A549 (cell line): ENCODE results near the gene SCGB3A2. TPM values are rescaled to one million over a fixed set of nuclear protein-coding genes. Genes with fewer than 3 reads are reported as not detected.

Experiments
- ATAC-seq, 2 experiments: fragments of 200-7000 bp in 1 of 2; fragments of >200 bp in 1 of 2; cut with Nextera tagmentation in 1 of 2; cut with Tn5 transposase in 1 of 2; 3 replicates each; pipeline versions ENCODE4 v1.8.0 to v1.9.1; 2018 to 2020; ENCODE audit warnings: mild to moderate bottlenecking in 1 of 2, moderate library complexity in 1 of 2
- CTCF ChIA-PET: fragments of 300-600 bp; sonication (Branson Sonifier 250); formaldehyde crosslinking; extraction: SDS; loops from one replicate; lab custom pipeline; 2021; ENCODE audit warnings: antibody characterized with exemption, inconsistent platforms; lab: Yijun Ruan, JAX
- POLR2A ChIA-PET: fragments of 350-600 bp; formaldehyde crosslinking; extraction: SDS; loops from one replicate; lab custom pipeline; 2021; ENCODE audit warnings: antibody characterized with exemption, inconsistent platforms; lab: Yijun Ruan, JAX
- DNase-seq, 2 experiments: peaks; one replicate each; pipeline versions ENCODE4 v3.0.0 to v3.0.0-alpha.2; 2011 to 2016; ENCODE audit warnings: low read depth in 1 of 2, low spot score in 1 of 2
- FAIRE-seq: peaks from 2 replicates; lab custom pipeline; 2011; peaks lifted over from hg19 to GRCh38; lab: Jason Lieb, UNC
- H3K27ac ChIP-seq, 2 experiments: fragments of >200 bp; sonication (Bioruptor Twin); formaldehyde crosslinking; 3 replicates each; pipeline ENCODE4 v1.5.1; 2016 to 2017
- H3K4me1 ChIP-seq: fragments of >200 bp; sonication (Bioruptor Twin); formaldehyde crosslinking; 3 replicates; pipeline ENCODE4 v1.6.1; 2016
- H3K4me2 ChIP-seq: fragments of >200 bp; sonication (Bioruptor Twin); formaldehyde crosslinking; 3 replicates; pipeline ENCODE4 v1.6.1; 2016
- H3K4me3 ChIP-seq: fragments of >200 bp; sonication (Bioruptor Twin); formaldehyde crosslinking; 3 replicates; pipeline ENCODE4 v1.5.1; 2016
- H3K9me3 ChIP-seq: fragments of >200 bp; sonication (Bioruptor Twin); formaldehyde crosslinking; 3 replicates; pipeline ENCODE4 v1.6.1; 2016
- E2F6 ChIP-seq: IDR thresholded peaks from 2 replicates; pipeline ENCODE4 v1.6.1; 2012; ENCODE audit warnings: low read depth, borderline replicate concordance
- ELK1 ChIP-seq: fragments of 150-350 bp; IDR thresholded peaks from 2 replicates; pipeline ENCODE4 v1.6.1; 2014; ENCODE audit warnings: low read depth, mild to moderate bottlenecking, low read length
- EP300 ChIP-seq, 2 experiments: fragments of >200 bp; sonication (Bioruptor Twin); formaldehyde crosslinking; IDR thresholded peaks; 2 replicates in 1 of 2; 3 replicates in 1 of 2; pipeline ENCODE4 v1.6.1; 2016 to 2017
- ESRRA ChIP-seq: fragments of 150-350 bp; IDR thresholded peaks from 2 replicates; pipeline ENCODE4 v1.6.1; 2014; ENCODE audit warnings: mild to moderate bottlenecking, low read length, borderline replicate concordance
- FOXS1 ChIP-seq: fragments of 250-450 bp; sonication (Bioruptor Pico); IDR thresholded peaks from 2 replicates; pipeline ENCODE4 v1.5.0; 2020; ENCODE audit warnings: mild to moderate bottlenecking, moderate library complexity
- GATA3 ChIP-seq: IDR thresholded peaks from 2 replicates; pipeline ENCODE4 v1.6.1; 2012; ENCODE audit warnings: borderline replicate concordance
- HDAC2 ChIP-seq: fragments of 200-600 bp; sonication (generic); IDR thresholded peaks from 2 replicates; pipeline ENCODE4 v1.6.1; 2016
- HES2 ChIP-seq: fragments of >200 bp; sonication (Bioruptor Twin); formaldehyde crosslinking; IDR thresholded peaks from 2 replicates; pipeline ENCODE4 v1.6.1; 2016
- HEYL ChIP-seq: fragments of 250-450 bp; sonication (Bioruptor Pico); IDR thresholded peaks from 2 replicates; pipeline ENCODE4 v1.8.0; 2021; ENCODE audit warnings: mild to moderate bottlenecking, moderate library complexity
- HOXA7 ChIP-seq: fragments of 250-450 bp; sonication (Bioruptor Pico); IDR thresholded peaks from 2 replicates; pipeline ENCODE4 v1.5.0; 2020; ENCODE audit warnings: mild to moderate bottlenecking, moderate library complexity
- HOXB13 ChIP-seq: fragments of 250-450 bp; sonication (Bioruptor Pico); IDR thresholded peaks from 2 replicates; pipeline ENCODE4 v1.5.0; 2020; ENCODE audit warnings: low read depth, mild to moderate bottlenecking, moderate library complexity
- JUN ChIP-seq, 2 experiments: fragments of >200 bp; sonication (Bioruptor Twin); formaldehyde crosslinking; IDR thresholded peaks; 2 replicates in 1 of 2; 3 replicates in 1 of 2; pipeline ENCODE4 v1.6.1; 2016 to 2017
- KDM1A ChIP-seq: fragments of 200-600 bp; sonication (generic); IDR thresholded peaks from 2 replicates; pipeline ENCODE4 v1.6.1; 2016; ENCODE audit warnings: low read depth, mild to moderate bottlenecking
- KDM5A ChIP-seq: fragments of 200-600 bp; sonication (generic); IDR thresholded peaks from 2 replicates; pipeline ENCODE4 v1.6.1; 2016; ENCODE audit warnings: antibody characterized with exemption, mild to moderate bottlenecking
- MAFK ChIP-seq: fragments of 450-650 bp; IDR thresholded peaks from 2 replicates; pipeline ENCODE4 v1.6.1; 2014; ENCODE audit not compliant: partially characterized antibody
- MAZ ChIP-seq: fragments of 150-350 bp; IDR thresholded peaks from 2 replicates; pipeline ENCODE4 v1.6.1; 2014; ENCODE audit warnings: antibody characterized with exemption, low read depth, low read length, borderline replicate concordance
- MYC ChIP-seq: IDR thresholded peaks from 2 replicates; pipeline ENCODE4 v1.6.1; 2012; ENCODE audit warnings: mild to moderate bottlenecking, inconsistent platforms, low read length, improper control_type of control experiment, borderline replicate concordance
- NFE2L2 ChIP-seq: fragments of 150-350 bp; conservative IDR thresholded peaks from 2 replicates; pipeline ENCODE4 v1.6.1; 2014; ENCODE audit warnings: low read length
- NPAS2 ChIP-seq: fragments of 250-450 bp; sonication (Bioruptor Pico); IDR thresholded peaks from 2 replicates; pipeline ENCODE4 v1.8.0; 2022; ENCODE audit warnings: mild to moderate bottlenecking, moderate library complexity, borderline replicate concordance
- NR3C1 ChIP-seq: fragments of >200 bp; sonication (Bioruptor Twin); formaldehyde crosslinking; IDR thresholded peaks from 3 replicates; pipeline ENCODE4 v1.6.1; 2017
- PBX3 ChIP-seq: IDR thresholded peaks from 2 replicates; pipeline ENCODE4 v1.6.1; 2012
- SREBF2 ChIP-seq: fragments of 450-650 bp; IDR thresholded peaks from 2 replicates; pipeline ENCODE4 v1.6.1; 2014; ENCODE audit warnings: mild to moderate bottlenecking, moderate library complexity
- TP53 ChIP-seq: fragments of 250-450 bp; sonication (Bioruptor Pico); IDR thresholded peaks from 2 replicates; pipeline ENCODE4 v1.5.0; 2021; ENCODE audit warnings: mild to moderate bottlenecking, moderate library complexity
- USF2 ChIP-seq: fragments of 450-650 bp; IDR thresholded peaks from 2 replicates; pipeline ENCODE4 v1.6.1; 2014; ENCODE audit warnings: antibody characterized with exemption
- ZC3H11A ChIP-seq: fragments of 450-650 bp; IDR thresholded peaks from 2 replicates; pipeline ENCODE4 v1.6.1; 2014; ENCODE audit warnings: antibody characterized with exemption, mild to moderate bottlenecking
- ZFP36 ChIP-seq: fragments of 450-650 bp; IDR thresholded peaks from 2 replicates; pipeline ENCODE4 v1.6.1; 2014; ENCODE audit warnings: borderline replicate concordance; ENCODE audit not compliant: partially characterized antibody
- ZNF302 ChIP-seq: fragments of 250-450 bp; sonication (Bioruptor Pico); IDR thresholded peaks from 2 replicates; pipeline ENCODE4 v1.9.0; 2021; ENCODE audit warnings: inconsistent platforms, mild to moderate bottlenecking, moderate library complexity
- ZSCAN20 ChIP-seq: fragments of 250-450 bp; sonication (Bioruptor Pico); IDR thresholded peaks from 2 replicates; pipeline ENCODE4 v1.8.0; 2022; ENCODE audit warnings: mild to moderate bottlenecking, moderate library complexity
- WGBS: methylation state at CpG from one replicate; pipeline ENCODE4 v1.1.6; 2017; ENCODE audit errors: missing lambda C conversion rate; 5-methylcytosine and 5-hydroxymethylcytosine counted together
- polyA plus RNA-seq, 4 experiments: library from polyadenylated mRNA; depleted of rRNA in 3 of 4; stranded (reverse); fragments of >200 nt; fragmentation: RNase III in 1 of 4; extraction: RNeasy Plus Mini Kit Qiagen cat#74134 plus additional on column Dnase treatment in 1 of 4; gene quantifications; 2 replicates in 3 of 4; 3 replicates in 1 of 4; pipeline ENCODE4 v1.2.3, GENCODE V29; 2011 to 2017

The SCGB3A2 gene
- polyA plus RNA-seq, 2 of the 4 experiments (the other 2 are of a cell fraction), result not detected

GRCh38 chr5:147906326-147907095 lies 28.0 kb downstream of the SCGB3A2 start, which contains the start of gene C5orf46:
Gene C5orf46, minus strand, starts transcription at chr5:147906538. Its CDS starts 37 bp downstream, at chr5:147906501.
- Histone ChIP-seq H3K9me3 (no peaks in the 10 kb centered on the region), H3K4me3 (no peak within 1 kb of the TSS), H3K27ac (no peak within 1 kb of the TSS), H3K4me1 (no peaks in the 10 kb centered on the region), H3K4me2 (no peak within 1 kb of the TSS)
- DNase-seq (no peak), FAIRE-seq (no peak), ATAC-seq (peak in 1 of 2 experiments; percentile 56; a peak in 1 of 6 replicates)
- ChIA-PET POLR2A (no interaction called here), CTCF (no interaction called here)
- 22% methylated on average over 8 of the region's 8 CpGs for WGBS
- TF ChIP-seq HDAC2 (no peak), HOXB13 (CRISPR knock-in tag) (no peak), USF2 (no peak), JUN (IDR thresholded peaks at IDR 0.05) (no peak), KDM5A (no peak), MAFK (no peak), PBX3 (no peak), GATA3 (no peak), MAZ (no peak), NPAS2 (no peak), ZNF302 (CRISPR knock-in tag) (no peak), ESRRA (no peak), ZSCAN20 (no peak), EP300 (IDR thresholded peaks at IDR 0.05) (no peak), KDM1A (no peak), ZFP36 (no peak), NFE2L2 (no peak), FOXS1 (CRISPR knock-in tag) (no peak), E2F6 (no peak)

- Histone ChIP-seq H3K4me3 (no peak overlapping the region), H3K4me2 (no peak overlapping the region), H3K4me1 (no peaks in the 10 kb centered on the region), H3K9me3 (no peaks in the 10 kb centered on the region), H3K27ac (no peak overlapping the region)
- ChIA-PET CTCF (interaction anchor here (1.3 kb wide), 1 partner anchor 9 kb away, joined by 3 read pairs; no protein-coding TSS in a partner anchor), POLR2A (no interaction called here)
- DNase-seq (no peak), FAIRE-seq (no peak)
- WGBS, result 23% methylated on average over 6 of the region's 6 CpGs
- TF ChIP-seq NPAS2, result no peak
- TF ChIP-seq HEYL (CRISPR knock-in tag), result no peak
- no peak for TF ChIP-seq NR3C1
- TF ChIP-seq ZC3H11A, result no peak
- TF ChIP-seq, all 56 proteins: peak for 0
- ATAC-seq, result no peak
These were observed 32.9 kb downstream of the SCGB3A2 start for GRCh38 chr5:147911427-147911826.

GRCh38 chr5:147912011-147912410 lies 33.5 kb downstream of the SCGB3A2 start:
- DNase-seq, result no peak
- H3K4me2 ChIP-seq, result no peak overlapping the region
- WGBS, result 3% methylated on average over 1 of the region's 1 CpG
- CTCF ChIA-PET, result interaction anchor here (1.3 kb wide), 1 partner anchor 10 kb away, joined by 3 read pairs; no protein-coding TSS in a partner anchor
- no peak overlapping the region for H3K27ac ChIP-seq
- H3K4me1 ChIP-seq, result no peaks in the 10 kb centered on the region
- no peak for ATAC-seq
- no peaks in the 10 kb centered on the region for H3K9me3 ChIP-seq
- FAIRE-seq, result no peak
- no peak overlapping the region for H3K4me3 ChIP-seq
- POLR2A ChIA-PET, result no interaction called here
- TF ChIP-seq TP53, result no peak
- TF ChIP-seq HOXA7 (CRISPR knock-in tag), result no peak
- TF ChIP-seq MYC, result no peak
- no peak for TF ChIP-seq HES2
- TF ChIP-seq PBX3, result no peak
- no peak for TF ChIP-seq NFE2L2
- TF ChIP-seq ELK1, result no peak
- TF ChIP-seq SREBF2, result no peak
